HepG2 (cell line): Measurements from ENCODE around the gene KDM5B. TPM values are rescaled to one million over a fixed set of nuclear protein-coding genes. Genes with fewer than 3 reads are reported as not detected.
"Not testable (repeated sequence)": the region's sequence is repeated elsewhere in the genome, so short reads cannot be mapped to it uniquely, and the experiment has no call there.

Source experiments
- ATAC-seq: fragments of 200-7000 bp; cut with Tn5 transposase; 3 replicates; pipeline ENCODE4 v1.9.1; 2020; ENCODE audit warnings: mild to moderate bottlenecking, moderate library complexity
- BruUV-seq: library from RNA; stranded (reverse); fragments of 400-500 nt; replicated peaks from 2 replicates; lab custom pipeline; 2021; lab: Mats Ljungman, UMichigan
- CTCF ChIA-PET: fragments of 300-600 bp; formaldehyde crosslinking; extraction: SDS; loops from one replicate; lab custom pipeline; 2021; ENCODE audit warnings: low total read pairs, inconsistent platforms, low intra/inter-chr PET ratio; lab: Yijun Ruan, JAX
- POLR2A ChIA-PET: fragments of 350-600 bp; sonication (Branson Sonifier 250); formaldehyde crosslinking; loops from one replicate; lab custom pipeline; 2020; ENCODE audit warnings: antibody characterized with exemption, inconsistent platforms; lab: Yijun Ruan, JAX
- DNase-seq: peaks from one replicate; pipeline ENCODE4 v3.0.0-alpha.2; 2015; ENCODE audit warnings: low spot score
- FAIRE-seq: peaks from 3 replicates; lab custom pipeline; 2011; peaks lifted over from hg19 to GRCh38; lab: Jason Lieb, UNC
- H2AFZ ChIP-seq: one replicate; pipeline ENCODE4 v1.6.1; 2011; ENCODE audit warnings: low read length, inconsistent platforms
- H3K27ac ChIP-seq: fragments of 300-600 bp; 3 replicates; pipeline ENCODE4 v1.8.0; 2011; ENCODE audit warnings: mixed run types, mild to moderate bottlenecking, mixed read lengths, low read length, inconsistent platforms; ENCODE audit not compliant: insufficient read depth; ENCODE audit errors: extremely low read length
- H3K27me3 ChIP-seq, 2 experiments: fragments of 200-600 bp in 1 of 2; 2 replicates in 1 of 2; 3 replicates in 1 of 2; pipeline versions ENCODE4 v1.6.0 to v1.8.0; 2011; ENCODE audit warnings: low read length in 2 of 2, mild to moderate bottlenecking in 2 of 2, moderate library complexity in 2 of 2, inconsistent platforms in 1 of 2; ENCODE audit not compliant: insufficient read depth in 2 of 2, control insufficient read depth in 1 of 2
- H3K36me3 ChIP-seq, 2 experiments: fragments of 200-600 bp in 1 of 2; replicated peaks in 1 of 2; 2 replicates in 1 of 2; 3 replicates in 1 of 2; pipeline versions ENCODE4 v1.5.1 to v1.8.0; 2011; ENCODE audit warnings: low read length in 2 of 2, inconsistent platforms in 1 of 2; ENCODE audit not compliant: insufficient read depth in 2 of 2, control insufficient read depth in 1 of 2
- H3K4me1 ChIP-seq: 2 replicates; pipeline ENCODE4 v1.5.1; 2012; ENCODE audit warnings: low read length, inconsistent platforms; ENCODE audit not compliant: insufficient read depth
- H3K4me2 ChIP-seq: 2 replicates; pipeline ENCODE4 v1.6.0; 2011; ENCODE audit warnings: low read depth, low read length, inconsistent platforms
- H3K4me3 ChIP-seq, 3 experiments: fragments of 200-600 bp in 1 of 3; sonication (generic), shearing (Covaris generic) in 1 of 3; replicated peaks in 1 of 3; 2 replicates each; pipeline ENCODE4 v1.5.1; 2011 to 2016; ENCODE audit warnings: low read length in 3 of 3, inconsistent platforms in 2 of 3, low read depth in 2 of 3, mild to moderate bottlenecking in 2 of 3, control low read depth in 1 of 3, mixed read lengths in 1 of 3; ENCODE audit not compliant: insufficient read depth in 1 of 3
- H3K79me2 ChIP-seq: one replicate; pipeline ENCODE4 v1.6.1; 2011; ENCODE audit warnings: low read length, inconsistent platforms; ENCODE audit not compliant: insufficient read depth
- H3K9ac ChIP-seq: 2 replicates; pipeline ENCODE4 v1.6.0; 2011; ENCODE audit warnings: mild to moderate bottlenecking, low read depth, low read length, inconsistent platforms; ENCODE audit not compliant: insufficient read depth
- H3K9me3 ChIP-seq: 2 replicates; pipeline ENCODE4 v1.5.1; 2012; ENCODE audit warnings: mild to moderate bottlenecking, low read length
- H4K20me1 ChIP-seq: 2 replicates; pipeline ENCODE4 v1.6.0; 2011; ENCODE audit warnings: inconsistent platforms, mild to moderate bottlenecking, low read length, moderate library complexity; ENCODE audit not compliant: insufficient read depth
- CEBPB ChIP-seq: IDR thresholded peaks from 2 replicates; pipeline ENCODE4 v1.6.1; 2011; ENCODE audit warnings: low read depth, low read length, improper control_type of control experiment, borderline replicate concordance
- ZNF709 ChIP-seq: sonication (generic); formaldehyde crosslinking; IDR thresholded peaks from 2 replicates; pipeline ENCODE4 v1.5.0; 2020; ENCODE audit warnings: mild to moderate bottlenecking, missing genetic modification reagents
- WGBS: methylation state at CpG from one replicate; pipeline ENCODE4 v1.1.6; 2017; ENCODE audit warnings: low lambda C conversion rate; 5-methylcytosine and 5-hydroxymethylcytosine counted together
- in situ Hi-C: cut with HindIII; loops from 2 replicates; pipeline ENCODE4 v1.10.0; 2017; ENCODE audit warnings: low pct_unique_long_range_greater_than_20kb; ENCODE audit not compliant: extremely low pct_ligation_motif_present
- intact Hi-C: fragments of 100-400 bp; cut with micrococcal nuclease; formaldehyde crosslinking; loops from one replicate; pipeline ENCODE4 v1.10.0; 2022; ENCODE audit not compliant: unreplicated experiment
- polyA plus RNA-seq, 8 experiments: library from polyadenylated mRNA; depleted of rRNA in 3 of 8; stranded (reverse) in 7 of 8; unstranded in 1 of 8; fragments of >200 nt; fragmentation: Illumina TruSeq in 4 of 8; extraction: Trizol in 4 of 8; gene quantifications; 2 replicates each; pipeline versions ENCODE4 v1.2.1 to v1.2.3, GENCODE V29; 2011 to 2016; ENCODE audit warnings: low read depth in 4 of 8, missing spikeins in 1 of 8, mixed read lengths in 1 of 8; ENCODE audit not compliant: insufficient read depth in 1 of 8
- total RNA-seq, 5 experiments: library from RNA; depleted of rRNA; stranded (reverse); fragments of >200 nt; fragmentation: Illumina TruSeq; extraction: Trizol; gene quantifications; 2 replicates each; pipeline ENCODE4 v1.2.3, GENCODE V29; 2016; ENCODE audit warnings: low read depth in 1 of 5

KDM5B gene
- total and polyA plus RNA-seq, 2 of the 13 experiments (the other 11 are each of a cell fraction or from before 2014, with no cell fraction given), result 34.2 to 35.4 TPM

DNA sequence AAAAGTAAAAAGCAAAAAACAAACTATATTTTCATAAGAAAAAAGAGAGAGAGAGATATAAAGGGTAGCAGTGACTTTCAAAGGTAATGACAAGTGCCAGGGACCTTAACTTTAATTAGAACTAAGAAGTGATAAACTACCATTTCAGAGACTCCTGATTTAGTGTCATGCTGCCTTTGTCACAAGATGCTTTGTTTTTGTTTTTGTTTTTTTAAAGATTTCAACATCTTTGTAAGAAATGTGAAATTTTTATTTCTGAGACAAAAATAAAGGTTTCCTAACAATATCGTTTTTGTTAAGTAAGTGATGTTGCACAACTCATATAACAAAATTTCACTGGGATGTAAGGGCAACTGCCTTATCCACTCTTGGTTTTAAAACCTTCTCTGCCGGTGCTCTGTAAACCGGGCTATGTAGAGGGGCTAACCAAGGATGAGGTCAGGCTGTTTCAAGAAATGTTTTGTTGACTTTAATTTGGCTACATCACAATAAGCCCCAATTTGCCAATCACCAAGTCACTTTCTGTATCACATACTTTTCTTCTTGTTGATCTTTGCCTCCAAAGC, 62.8 kb downstream of the KDM5B start:
- in situ Hi-C loops, result no loop called here
- TF ChIP-seq CEBPB, result 0 out of 2 replicates have a peak, but pooled peaks have one; percentile 23
- TF ChIP-seq ZNF709 (CRISPR knock-in tag), result no peak
- TF ChIP-seq, all 625 proteins: peak for 1
- no peak for ATAC-seq
- peaks cover 19 to 67% of the 10 kb centered on the region in 2 experiments for H3K36me3 ChIP-seq
- intact Hi-C loops, result no loop called here
- WGBS, result 93% methylated on average over 3 of the region's 3 CpGs
- no peak overlapping the region for H2AFZ ChIP-seq
- POLR2A ChIA-PET, result no interaction called here
- DNase-seq, result no peak
- H3K9me3 ChIP-seq, result no peaks in the 10 kb centered on the region
- no peak for FAIRE-seq
- no peaks in the 10 kb centered on the region; a peak in 1 of 5 replicates for H3K27me3 ChIP-seq
- no peaks in the 10 kb centered on the region for H3K79me2 ChIP-seq
- H4K20me1 ChIP-seq, result no peaks in the 10 kb centered on the region
- no peak overlapping the region for H3K9ac ChIP-seq
- H3K4me1 ChIP-seq, result no peaks in the 10 kb centered on the region
- CTCF ChIA-PET, result no interaction called here
- no peak overlapping the region for H3K4me3 ChIP-seq
- no peak overlapping the region for H3K27ac ChIP-seq
- H3K4me2 ChIP-seq, result no peak overlapping the region
- BruUV-seq, result no TSS peak

- H3K27me3 ChIP-seq, CTCF ChIA-PET, intact Hi-C loops, H2AFZ ChIP-seq, BruUV-seq, H3K79me2 ChIP-seq, H3K4me1 ChIP-seq, DNase-seq, ATAC-seq, H3K27ac ChIP-seq, H3K4me2 ChIP-seq, H3K9ac ChIP-seq, H3K9me3 ChIP-seq, H4K20me1 ChIP-seq, POLR2A ChIA-PET, H3K4me3 ChIP-seq, in situ Hi-C loops: not testable (repeated sequence)
- 98% methylated on average over 3 of the region's 3 CpGs for WGBS
- H3K36me3 ChIP-seq, result peaks cover 17 to 61% of the 10 kb centered on the region in 2 experiments
- FAIRE-seq, result peak; percentile 42
Observed at GRCh38 chr1:202744770-202745169, 63.5 kb downstream of the KDM5B start.
